ENCODE results near the gene EPHA6. TPM values are rescaled to one million over a fixed set of nuclear protein-coding genes. Genes with fewer than 3 reads are reported as not detected.

The EPHA6 gene
- total RNA-seq, 2 experiments from 2014 or later: not detected

DNA sequence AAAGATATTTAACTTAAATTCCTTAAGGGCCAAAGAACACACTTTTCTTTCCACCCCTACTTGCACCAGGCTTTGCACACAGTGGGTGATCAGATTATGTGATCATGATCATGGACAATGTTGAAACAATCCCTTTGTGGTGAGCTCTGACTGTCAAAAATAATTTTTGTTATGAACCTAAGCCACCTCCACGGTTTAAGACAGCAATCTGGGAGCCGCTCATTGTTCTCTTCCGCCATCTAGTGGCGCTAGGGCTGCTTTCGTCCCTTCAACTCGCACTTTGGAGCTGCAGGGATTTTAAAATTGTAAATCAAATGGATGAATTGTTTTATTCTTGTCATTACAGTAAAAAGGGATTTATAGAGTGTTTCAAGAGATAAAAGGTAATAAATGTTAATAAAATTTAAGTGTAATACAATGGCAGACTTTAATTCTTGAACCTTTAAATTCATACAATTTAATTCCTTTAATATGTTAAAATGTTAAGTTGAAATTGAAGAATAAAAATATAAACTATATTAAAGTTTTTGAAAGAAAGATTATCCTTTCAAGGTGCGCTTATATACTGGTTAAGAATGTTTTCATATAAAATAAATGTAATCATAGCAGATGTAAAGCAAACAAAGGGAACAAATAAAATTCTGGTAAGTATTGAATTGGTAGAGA, 904.9 kb downstream of the EPHA6 start:
- ChIA-PET CTCF (interaction anchor here (0.6 kb wide), 1 partner anchor 857 kb away, joined by 3 read pairs; no protein-coding TSS in a partner anchor), POLR2A (no interaction called here)
- DNase-seq: peak; percentile 70
- no peak overlapping the region for H3K27ac Mint-ChIP-seq
- H3K4me3 Mint-ChIP-seq: no peak overlapping the region
- no peaks in the 10 kb centered on the region for H3K4me1 Mint-ChIP-seq
- no peaks in the 10 kb centered on the region for H3K36me3 Mint-ChIP-seq (ENCODE audit: low read depth)
- no peaks in the 10 kb centered on the region for H3K27me3 Mint-ChIP-seq
- no peaks in the 10 kb centered on the region for H3K9me3 Mint-ChIP-seq

DNA sequence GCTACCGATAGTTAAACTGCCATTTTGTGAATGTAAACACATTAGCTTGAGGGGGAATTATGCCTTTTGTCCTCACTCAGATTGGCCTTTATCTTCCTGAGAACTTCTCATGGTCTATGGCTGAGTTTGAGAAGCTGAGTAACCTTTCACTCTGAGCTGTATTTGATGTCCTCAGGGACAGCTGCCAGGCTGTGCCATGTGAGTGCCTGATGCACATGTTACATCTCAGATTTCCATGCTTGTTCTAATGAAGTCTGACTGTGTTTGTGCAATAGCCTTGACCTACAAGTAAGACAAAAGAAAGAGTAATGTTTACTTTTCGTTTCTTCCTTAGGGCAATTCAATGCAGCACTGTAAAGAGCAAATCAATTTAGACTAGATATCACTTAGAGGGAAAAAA, 906.0 kb downstream of the EPHA6 start:
- no peak for DNase-seq
- Mint-ChIP-seq H3K27me3 (peaks cover 2% of the 10 kb centered on the region), H3K36me3 (ENCODE audit: low read depth) (no peaks in the 10 kb centered on the region), H3K9me3 (no peaks in the 10 kb centered on the region), H3K4me1 (no peaks in the 10 kb centered on the region), H3K4me3 (no peak overlapping the region), H3K27ac (no peak overlapping the region)
- ChIA-PET POLR2A (no interaction called here), CTCF (no interaction called here)

DNA sequence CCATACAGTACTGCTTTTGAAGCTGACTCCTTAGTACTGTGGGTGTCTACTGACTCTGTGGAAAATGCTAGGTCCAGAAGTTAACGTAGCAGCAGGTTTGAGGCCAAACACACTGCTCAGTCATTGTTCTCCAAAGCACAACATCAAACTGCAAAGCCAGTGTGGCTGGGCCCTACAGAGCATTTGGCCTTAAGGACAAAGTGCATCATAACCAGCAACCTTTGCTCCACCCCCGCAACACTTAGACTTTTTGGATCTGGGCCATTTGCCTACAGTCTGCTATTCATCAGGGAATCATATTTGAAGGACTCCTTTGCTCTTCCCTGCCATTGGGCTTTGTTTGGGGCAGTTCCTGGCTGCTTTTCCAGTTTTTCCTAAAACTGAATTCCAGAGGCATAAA, 907.1 kb downstream of the EPHA6 start:
- no peak for DNase-seq
- no peaks in the 10 kb centered on the region for H3K9me3 Mint-ChIP-seq
- POLR2A ChIA-PET: no interaction called here
- no peak overlapping the region for H3K4me3 Mint-ChIP-seq
- CTCF ChIA-PET: no interaction called here
- H3K27me3 Mint-ChIP-seq: peaks cover 2% of the 10 kb centered on the region
- no peaks in the 10 kb centered on the region for H3K4me1 Mint-ChIP-seq
- H3K27ac Mint-ChIP-seq: no peak overlapping the region
- H3K36me3 Mint-ChIP-seq (ENCODE audit: low read depth): no peaks in the 10 kb centered on the region

DNA sequence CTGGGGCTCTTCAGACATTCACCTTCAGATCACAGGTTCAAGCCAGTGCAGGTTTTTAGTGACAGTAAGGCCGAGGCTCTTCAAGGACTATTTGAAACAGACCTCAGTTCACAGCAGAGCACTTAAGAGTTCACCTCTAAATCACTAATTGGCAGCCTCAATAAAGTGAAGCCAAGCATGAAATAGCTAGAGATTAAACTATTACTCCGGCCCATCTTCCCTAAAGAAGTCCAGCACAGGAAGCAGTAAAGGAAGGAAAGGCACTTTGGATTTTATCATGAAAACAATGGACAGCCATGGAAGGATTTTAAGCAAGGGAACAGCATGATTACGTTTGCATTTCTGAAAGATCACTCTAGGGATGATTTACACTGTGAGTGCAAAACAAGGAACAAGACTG, 922.5 kb downstream of the EPHA6 start:
- peaks cover 26% of the 10 kb centered on the region for H3K27me3 Mint-ChIP-seq
- ChIA-PET CTCF (no interaction called here), POLR2A (no interaction called here)
- no peak overlapping the region for H3K27ac Mint-ChIP-seq
- no peaks in the 10 kb centered on the region for H3K9me3 Mint-ChIP-seq
- no peaks in the 10 kb centered on the region for H3K4me1 Mint-ChIP-seq
- no peak overlapping the region for H3K4me3 Mint-ChIP-seq
- no peak for DNase-seq
- H3K36me3 Mint-ChIP-seq (ENCODE audit: low read depth): no peaks in the 10 kb centered on the region

GRCh38 chr3:97738761-97739160, 924.4 kb downstream of the EPHA6 start:
- ChIA-PET CTCF (interaction anchor here (0.7 kb wide), 1 partner anchor 1611 kb away, joined by 3 read pairs; no protein-coding TSS in a partner anchor), POLR2A (no interaction called here)
- H3K27ac Mint-ChIP-seq: no peak overlapping the region
- H3K4me1 Mint-ChIP-seq: no peaks in the 10 kb centered on the region
- peaks cover 24% of the 10 kb centered on the region for H3K27me3 Mint-ChIP-seq
- no peak overlapping the region for H3K4me3 Mint-ChIP-seq
- H3K9me3 Mint-ChIP-seq: no peaks in the 10 kb centered on the region
- no peaks in the 10 kb centered on the region for H3K36me3 Mint-ChIP-seq (ENCODE audit: low read depth)
- no peak for DNase-seq

DNA sequence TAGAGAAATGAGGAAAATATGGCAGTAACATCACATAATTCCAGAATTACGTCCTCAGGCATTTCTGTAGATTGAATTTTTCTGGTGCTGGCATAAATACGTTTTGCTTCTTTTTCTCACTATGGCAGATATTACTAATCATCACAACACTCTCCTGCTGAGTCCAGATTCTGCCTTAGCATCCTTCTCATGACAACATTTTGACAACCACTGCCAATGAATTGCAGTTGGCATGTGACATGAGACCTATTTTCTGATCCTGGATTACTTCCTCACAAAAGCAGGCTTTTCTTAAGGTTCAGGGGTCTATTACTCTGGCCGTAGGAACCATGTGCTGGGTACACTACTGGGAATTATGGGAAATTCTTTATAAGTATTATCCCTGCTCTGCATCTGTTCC, 927.6 kb downstream of the EPHA6 start:
- no peak for DNase-seq
- ChIA-PET POLR2A (no interaction called here), CTCF (no interaction called here)
- no peaks in the 10 kb centered on the region for H3K4me1 Mint-ChIP-seq
- H3K27ac Mint-ChIP-seq: no peak overlapping the region
- no peak overlapping the region for H3K4me3 Mint-ChIP-seq
- peaks cover 24% of the 10 kb centered on the region for H3K27me3 Mint-ChIP-seq
- H3K9me3 Mint-ChIP-seq: no peaks in the 10 kb centered on the region
- no peaks in the 10 kb centered on the region for H3K36me3 Mint-ChIP-seq (ENCODE audit: low read depth)

- no peaks in the 10 kb centered on the region for H3K4me1 Mint-ChIP-seq
- H3K36me3 Mint-ChIP-seq (ENCODE audit: low read depth): no peaks in the 10 kb centered on the region
- H3K4me3 Mint-ChIP-seq: no peak overlapping the region
- H3K9me3 Mint-ChIP-seq: no peaks in the 10 kb centered on the region
- H3K27ac Mint-ChIP-seq: no peak overlapping the region
- ChIA-PET POLR2A (no interaction called here), CTCF (no interaction called here)
- peaks cover 25% of the 10 kb centered on the region for H3K27me3 Mint-ChIP-seq
- no peak for DNase-seq
Observed at GRCh38 chr3:97744289-97744688, 929.9 kb downstream of the EPHA6 start.

DNA sequence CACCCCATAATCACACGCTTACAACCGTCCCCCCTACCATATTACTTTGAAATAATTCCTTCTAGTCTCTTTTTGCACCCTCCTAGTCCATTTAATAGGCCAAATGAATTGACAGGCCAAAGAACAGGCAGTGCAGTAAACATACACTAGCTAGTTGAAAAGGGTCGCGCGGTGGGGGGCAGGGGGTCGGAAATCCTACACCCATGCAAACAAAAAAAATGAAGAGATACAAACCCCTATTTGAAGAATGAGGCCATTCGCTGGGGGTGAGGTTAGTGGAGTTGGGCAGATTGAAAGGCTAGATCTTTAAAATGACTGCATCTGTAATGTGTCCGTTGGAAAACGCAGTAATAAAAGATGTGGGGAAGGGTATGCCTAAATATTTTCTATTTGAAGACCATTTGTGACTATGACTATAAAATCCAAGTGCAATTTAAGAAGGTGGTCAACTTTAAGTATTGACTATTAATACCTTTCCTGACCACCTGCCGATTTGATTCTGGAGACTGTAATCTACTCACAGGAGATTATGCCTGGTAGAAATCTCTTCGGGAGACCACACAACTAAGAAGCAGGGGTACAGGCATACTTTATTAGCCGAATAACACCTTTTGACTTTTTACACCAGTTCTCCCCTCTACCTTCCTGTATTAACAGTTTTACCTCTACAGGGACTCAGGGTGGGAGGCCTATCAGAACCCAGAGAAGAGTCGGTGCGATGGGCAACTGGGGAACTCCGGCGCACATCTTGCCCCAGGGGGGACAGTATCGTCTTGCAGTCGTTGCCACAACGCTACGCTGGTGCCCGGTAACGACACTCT, 949.4 kb downstream of the EPHA6 start:
- ChIA-PET CTCF (interaction anchor here (0.8 to 1.2 kb wide), 2 partner anchors 20 to 259 kb away, joined by 3 to 5 read pairs; no protein-coding TSS in a partner anchor), POLR2A (no interaction called here)
- H3K36me3 Mint-ChIP-seq (ENCODE audit: low read depth): peaks cover 3% of the 10 kb centered on the region
- H3K4me3 Mint-ChIP-seq: peak overlapping the region; percentile 98
- DNase-seq: no peak
- no peaks in the 10 kb centered on the region for H3K9me3 Mint-ChIP-seq
- peaks cover 35% of the 10 kb centered on the region for H3K4me1 Mint-ChIP-seq
- H3K27ac Mint-ChIP-seq: peak overlapping the region; percentile 90
- H3K27me3 Mint-ChIP-seq: peaks cover 9% of the 10 kb centered on the region

DNA sequence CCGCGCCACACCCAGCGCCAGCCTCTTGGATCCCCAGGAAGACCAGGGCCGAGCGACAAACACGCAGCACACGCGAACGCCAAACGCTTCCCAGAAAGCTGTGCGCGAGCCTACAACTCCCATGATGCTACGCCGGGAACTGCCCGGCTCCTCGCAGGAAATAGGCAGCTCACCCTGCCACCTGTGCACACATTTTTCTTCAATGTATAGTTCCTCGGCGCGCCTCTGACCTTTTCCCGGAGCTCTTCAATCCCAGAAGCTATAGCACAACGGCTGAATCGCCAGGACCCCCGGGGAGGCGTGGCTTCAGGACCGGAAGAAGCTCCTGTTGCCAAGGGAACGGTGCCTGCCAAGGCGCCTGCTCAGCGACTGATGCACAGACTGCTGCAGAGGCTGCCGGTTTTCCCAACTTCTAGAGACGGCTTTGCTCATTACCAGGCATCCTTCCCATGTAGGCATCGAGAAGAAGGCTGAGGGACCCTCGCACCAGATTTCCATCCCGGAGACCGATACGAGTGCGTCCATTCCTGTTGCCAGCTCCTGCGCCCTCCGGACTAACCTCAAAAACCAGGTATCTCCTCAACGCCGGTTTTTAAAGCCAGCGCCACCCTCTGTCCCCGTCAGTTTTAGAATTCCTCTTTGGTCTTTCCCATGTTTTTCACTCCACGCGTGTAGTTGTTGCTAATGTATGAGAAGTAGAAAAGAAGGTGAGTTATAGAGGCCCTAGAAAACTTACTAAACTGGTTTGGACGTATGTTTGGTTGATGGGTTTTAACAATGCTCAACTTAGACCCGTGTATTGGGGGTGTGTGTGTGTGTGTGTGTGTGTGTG, 950.2 kb downstream of the EPHA6 start, which contains the start of gene ARL6:
ARL6 (plus strand) TSS at position 352 of the 832 bp plus-strand sequence. CDS start 3,350 bp downstream, outside the sequence.
- Mint-ChIP-seq H3K4me3 (peak within 1 kb of the TSS; percentile 98), H3K36me3 (ENCODE audit: low read depth) (peaks cover 4% of the 10 kb centered on the region), H3K4me1 (peaks cover 35% of the 10 kb centered on the region), H3K9me3 (no peaks in the 10 kb centered on the region), H3K27ac (peak within 1 kb of the TSS; percentile 90), H3K27me3 (peaks cover 4% of the 10 kb centered on the region)
- ChIA-PET CTCF (interaction anchor here (0.8 to 1.2 kb wide), 2 partner anchors 19 to 259 kb away, joined by 3 to 5 read pairs; no protein-coding TSS in a partner anchor), POLR2A (no interaction called here)
- peak; percentile 77 for DNase-seq

DNA sequence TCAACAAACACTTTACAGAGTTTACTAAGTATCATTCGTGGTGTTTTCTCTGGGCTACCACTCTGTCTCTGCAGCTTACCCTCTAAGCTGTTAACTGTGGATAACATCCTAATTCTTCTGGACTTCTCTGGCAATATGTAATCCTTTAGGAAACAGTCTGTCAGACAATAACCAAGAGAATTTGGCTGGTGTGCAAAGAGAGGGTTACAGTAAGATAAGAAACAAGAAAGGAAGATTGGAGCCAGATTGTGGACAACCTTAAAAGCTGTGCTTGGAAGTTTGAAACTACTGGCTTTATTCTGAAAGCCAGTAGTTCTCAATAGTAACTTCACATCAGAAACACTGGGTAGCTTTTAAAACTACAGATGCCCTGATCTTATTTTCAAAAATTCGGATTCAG, 950.9 kb downstream of the EPHA6 start:
- Mint-ChIP-seq H3K27ac (no peak overlapping the region), H3K36me3 (ENCODE audit: low read depth) (peaks cover 9% of the 10 kb centered on the region), H3K27me3 (peaks cover 4% of the 10 kb centered on the region), H3K4me3 (peak overlapping the region; percentile 98), H3K4me1 (peaks cover 35% of the 10 kb centered on the region), H3K9me3 (no peaks in the 10 kb centered on the region)
- DNase-seq: no peak
- POLR2A ChIA-PET: no interaction called here
- CTCF ChIA-PET: no interaction called here

- Mint-ChIP-seq H3K27ac (no peak overlapping the region), H3K36me3 (ENCODE audit: low read depth) (peaks cover 19% of the 10 kb centered on the region), H3K27me3 (no peaks in the 10 kb centered on the region), H3K4me1 (no peaks in the 10 kb centered on the region), H3K9me3 (no peaks in the 10 kb centered on the region), H3K4me3 (no peak overlapping the region)
- POLR2A ChIA-PET: no interaction called here
- CTCF ChIA-PET: interaction anchor here (0.7 kb wide), 1 partner anchor 591 kb away, joined by 3 read pairs; no protein-coding TSS in a partner anchor
- DNase-seq: no peak
Observed at GRCh38 chr3:97772926-97773325, 958.5 kb downstream of the EPHA6 start.

DNA sequence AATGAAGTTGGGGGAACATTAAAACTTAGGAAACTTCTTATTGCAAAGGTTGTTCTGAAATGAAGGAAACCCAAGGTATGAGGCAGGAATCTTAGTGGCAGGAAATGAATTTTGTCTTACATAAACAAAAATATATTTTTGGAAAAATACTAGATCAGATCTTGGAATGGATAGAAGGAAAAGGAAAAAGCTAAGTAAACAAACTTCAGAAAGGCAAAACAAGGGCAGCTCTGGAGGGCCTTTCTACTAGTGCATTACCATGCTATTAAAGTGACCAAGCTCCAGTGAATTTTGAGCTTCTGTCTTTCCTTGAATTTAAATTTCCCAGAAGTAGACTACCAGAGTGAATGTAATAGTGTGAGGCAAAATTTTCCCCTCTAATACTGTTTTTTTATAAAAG, 963.8 kb downstream of the EPHA6 start:
- Mint-ChIP-seq H3K27me3 (no peaks in the 10 kb centered on the region), H3K27ac (no peak overlapping the region), H3K4me3 (no peak overlapping the region), H3K9me3 (no peaks in the 10 kb centered on the region), H3K36me3 (ENCODE audit: low read depth) (no peaks in the 10 kb centered on the region), H3K4me1 (no peaks in the 10 kb centered on the region)
- no peak for DNase-seq
- ChIA-PET POLR2A (no interaction called here), CTCF (no interaction called here)
